Pancreas (tissue), 10 donors: ENCODE data around the gene CHD2. TPM values are rescaled to one million over a fixed set of nuclear protein-coding genes. Genes with fewer than 3 reads are reported as not detected.
A peak's percentile ranks its signal among the peaks of the same experiment; 100 is the strongest.

Source experiments
- ATAC-seq, 4 donors: fragments of 200-7000 bp; cut with Tn5 transposase; one replicate each; pipeline versions ENCODE4 v1.8.0 to v1.9.1; 2020; ENCODE audit warnings: mild to moderate bottlenecking in 4 of 4, moderate library complexity in 4 of 4
- DNase-seq, 6 donors: peaks; one replicate each; pipeline ENCODE4 v3.0.0-alpha.2; 2020
- FAIRE-seq: peaks from 2 replicates; lab custom pipeline; 2012; peaks lifted over from hg19 to GRCh38; lab: Jason Lieb, UNC
- H3K27ac ChIP-seq, 4 donors: fragments of 200-600 bp; sonication (generic); 1 replicate in 3 of 4; 2 replicates in 1 of 4; pipeline versions ENCODE4 v1.5.0 to v1.8.0; 2020
- H3K27me3 ChIP-seq, 4 donors: fragments of 200-600 bp; one replicate each; pipeline ENCODE4 v1.8.0; 2021
- H3K36me3 ChIP-seq, 3 donors: fragments of 200-600 bp; sonication (generic) in 1 of 3; one replicate each; pipeline versions ENCODE4 v1.5.0 to v1.8.0; 2020 to 2021
- H3K4me1 ChIP-seq, 3 donors: fragments of 200-600 bp; one replicate each; pipeline ENCODE4 v1.8.0; 2021
- H3K4me3 ChIP-seq, 4 donors: fragments of 200-600 bp; sonication (generic) in 2 of 4; one replicate each; pipeline versions ENCODE4 v1.5.0 to v1.8.0; 2020 to 2021
- H3K9me3 ChIP-seq, 4 donors: fragments of 200-600 bp; one replicate each; pipeline ENCODE4 v1.8.0; 2021
- WGBS, 2 donors: extraction: QIAGEN DNeasy Blood & Tissue Kit; methylation state at CpG; one replicate each; pipeline ENCODE4 v1.1.7; 2013; 5-methylcytosine and 5-hydroxymethylcytosine counted together
- intact Hi-C, 3 donors: fragments of 100-400 bp; cut with DNase I; formaldehyde crosslinking; loops; one replicate each; pipeline versions ENCODE4 v1.11.1 to v1.14.2; 2022
- polyA plus RNA-seq, 2 donors: library from polyadenylated mRNA; stranded (reverse); fragments of 200-250 nt; gene quantifications; one replicate each; pipeline ENCODE4 v1.2.3, GENCODE V29; 2013
- total RNA-seq, 6 donors: library from RNA; stranded (reverse); fragmentation: NEBNext Ultra II Directional in 4 of 6; extraction: Animal tissue kit (Norgen Biotek cat#: 25700) in 4 of 6; gene quantifications; one replicate each; pipeline versions ENCODE4 v1.2.1 to v1.2.4, GENCODE V29; 2021 to 2023
- TF ChIP-seq, protein P1 (sequence below), 4 donors: fragments of 200-600 bp; sonication (generic) in 3 of 4; IDR thresholded peaks; one replicate each; pipeline versions ENCODE4 v1.5.0 to v1.8.0; 2021; ENCODE audit warnings: antibody characterized with exemption in 4 of 4
- donor health status: healthy with polysubstance abuse.
- donor health status: DM: no; HTN: no; CAD: no; lungs with moderate emphysema.
- donor health status: DM: no; HTN: no; CAD: no.
- donor health status: control.
- donor health status: control.
- donor health status: Bipolar disorder and iron deficiency.
- donor health status: DM: yes; HTN: yes; CAD: no.
- donor health status: DM: no; HTN: no; CAD: no.
- donor health status: DM: no; HTN: no; CAD: no.
- donor health status: DM: yes; HTN: yes; CAD: no.

CHD2 gene
- total and polyA plus RNA-seq, 8 donors, result 27.7 to 86.3 (median 44.0) TPM

DNA sequence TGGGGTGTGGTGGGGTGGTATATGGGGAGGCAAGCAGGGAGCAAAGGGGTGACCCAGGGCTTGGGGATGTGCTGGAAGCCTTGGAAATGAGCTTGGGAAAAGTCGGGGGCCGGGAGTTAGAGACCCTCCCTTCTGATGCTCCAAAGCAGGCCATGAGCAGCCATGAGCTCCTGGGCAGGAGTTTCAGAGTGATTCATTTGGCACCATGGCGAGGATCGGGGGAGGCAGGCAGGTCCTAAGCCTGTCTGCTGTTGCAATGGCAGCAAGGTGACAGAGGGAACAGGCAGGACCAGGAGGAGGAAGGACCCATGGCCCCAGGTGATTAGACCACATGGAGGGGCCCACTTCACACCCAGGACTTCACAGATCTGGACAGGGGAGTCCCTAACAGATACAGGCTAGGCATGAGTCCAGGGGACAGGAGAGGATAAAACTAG lies 167.5 kb downstream of the CHD2 start:
- TF ChIP-seq, protein P1, sequence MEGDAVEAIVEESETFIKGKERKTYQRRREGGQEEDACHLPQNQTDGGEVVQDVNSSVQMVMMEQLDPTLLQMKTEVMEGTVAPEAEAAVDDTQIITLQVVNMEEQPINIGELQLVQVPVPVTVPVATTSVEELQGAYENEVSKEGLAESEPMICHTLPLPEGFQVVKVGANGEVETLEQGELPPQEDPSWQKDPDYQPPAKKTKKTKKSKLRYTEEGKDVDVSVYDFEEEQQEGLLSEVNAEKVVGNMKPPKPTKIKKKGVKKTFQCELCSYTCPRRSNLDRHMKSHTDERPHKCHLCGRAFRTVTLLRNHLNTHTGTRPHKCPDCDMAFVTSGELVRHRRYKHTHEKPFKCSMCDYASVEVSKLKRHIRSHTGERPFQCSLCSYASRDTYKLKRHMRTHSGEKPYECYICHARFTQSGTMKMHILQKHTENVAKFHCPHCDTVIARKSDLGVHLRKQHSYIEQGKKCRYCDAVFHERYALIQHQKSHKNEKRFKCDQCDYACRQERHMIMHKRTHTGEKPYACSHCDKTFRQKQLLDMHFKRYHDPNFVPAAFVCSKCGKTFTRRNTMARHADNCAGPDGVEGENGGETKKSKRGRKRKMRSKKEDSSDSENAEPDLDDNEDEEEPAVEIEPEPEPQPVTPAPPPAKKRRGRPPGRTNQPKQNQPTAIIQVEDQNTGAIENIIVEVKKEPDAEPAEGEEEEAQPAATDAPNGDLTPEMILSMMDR (IDR thresholded peaks at IDR 0.05), result no peak
- H3K4me1 ChIP-seq, result no peaks in the 10 kb centered on the region
- peak in 1 of 6 donors; percentile 28 for DNase-seq
- FAIRE-seq, result no peak
- no peaks in the 10 kb centered on the region for H3K36me3 ChIP-seq
- intact Hi-C loops, result no loop called here
- no peak overlapping the region for H3K27ac ChIP-seq
- 80 to 84% methylated on average over 4 of the region's 4 CpGs for WGBS, 2 donors
- no peaks in the 10 kb centered on the region for H3K27me3 ChIP-seq
- H3K4me3 ChIP-seq, result no peak overlapping the region
- no peak for ATAC-seq
- H3K9me3 ChIP-seq, result no peaks in the 10 kb centered on the region

DNA sequence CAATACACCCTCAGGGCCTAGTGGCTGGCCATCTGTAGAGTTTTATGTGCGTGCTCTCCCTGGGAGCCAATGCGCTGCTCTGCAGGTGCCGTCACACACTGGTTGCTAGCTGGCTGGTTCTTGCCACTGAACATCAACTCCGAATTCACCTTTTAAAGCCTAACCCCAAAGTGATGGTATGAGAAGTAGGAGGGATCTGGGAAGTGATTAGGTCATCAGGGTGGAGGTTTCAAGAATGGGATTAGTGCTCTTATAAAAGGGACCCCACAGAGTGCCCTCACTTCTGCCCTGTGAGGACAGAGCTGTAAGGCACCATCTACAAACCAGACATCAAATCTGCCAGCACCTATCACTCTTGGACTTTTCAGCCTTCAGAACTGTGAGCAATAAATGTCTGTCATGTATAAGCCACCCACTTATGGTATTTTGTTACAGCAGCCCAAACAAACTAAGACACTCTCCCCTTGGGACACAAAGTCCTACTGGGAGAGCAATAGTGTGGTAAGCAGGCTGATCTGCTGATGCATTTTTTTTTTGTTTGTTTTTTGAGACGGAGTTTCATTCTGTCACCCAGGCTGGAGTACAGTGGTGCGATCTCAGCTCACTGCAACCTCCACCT lies 168.6 kb downstream of the CHD2 start:
- no peaks in the 10 kb centered on the region for H3K9me3 ChIP-seq
- no peaks in the 10 kb centered on the region for H3K4me1 ChIP-seq
- intact Hi-C loops, result no loop called here
- H3K27ac ChIP-seq, result no peak overlapping the region
- no peaks in the 10 kb centered on the region for H3K36me3 ChIP-seq
- FAIRE-seq, result no peak
- H3K27me3 ChIP-seq, result no peaks in the 10 kb centered on the region
- no peak for DNase-seq
- TF ChIP-seq, protein P1 (IDR thresholded peaks at IDR 0.05), result no peak
- no peak for ATAC-seq
- H3K4me3 ChIP-seq, result no peak overlapping the region
- WGBS, 2 donors, result 95% methylated on average over 6 of the region's 6 CpGs

DNA sequence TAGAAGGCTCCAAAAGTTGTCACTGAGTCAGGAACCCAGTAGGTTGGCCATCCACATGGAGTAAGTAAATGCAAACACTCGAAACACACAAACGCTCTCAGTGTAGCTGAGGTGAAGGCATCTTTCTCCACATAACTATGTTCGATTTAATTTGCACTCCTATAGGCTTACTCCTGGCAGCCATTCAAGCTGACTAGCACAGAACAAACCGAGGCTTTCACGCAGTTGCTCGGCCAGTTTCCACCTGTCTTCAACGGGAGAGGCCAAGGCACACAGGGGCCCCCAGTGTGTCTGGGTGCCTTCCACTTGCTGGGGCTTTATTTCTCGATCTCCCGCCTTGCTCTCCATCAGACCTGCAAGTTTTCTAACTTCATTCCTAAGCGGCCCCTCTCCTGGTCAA lies 170.0 kb downstream of the CHD2 start:
- Histone ChIP-seq H3K27me3 (no peaks in the 10 kb centered on the region), H3K36me3 (no peaks in the 10 kb centered on the region), H3K4me1 (no peaks in the 10 kb centered on the region), H3K4me3 (peak overlapping the region in 1 of 4 donors; percentile 7), H3K27ac (no peak overlapping the region), H3K9me3 (no peaks in the 10 kb centered on the region)
- intact Hi-C loops, result no loop called here
- TF ChIP-seq, protein P1 (IDR thresholded peaks at IDR 0.05), result no peak
- WGBS, 2 donors, result 66 to 67% methylated on average over 10 of the region's 10 CpGs
- DNase-seq (no peak), ATAC-seq (no peak), FAIRE-seq (no peak)

DNA sequence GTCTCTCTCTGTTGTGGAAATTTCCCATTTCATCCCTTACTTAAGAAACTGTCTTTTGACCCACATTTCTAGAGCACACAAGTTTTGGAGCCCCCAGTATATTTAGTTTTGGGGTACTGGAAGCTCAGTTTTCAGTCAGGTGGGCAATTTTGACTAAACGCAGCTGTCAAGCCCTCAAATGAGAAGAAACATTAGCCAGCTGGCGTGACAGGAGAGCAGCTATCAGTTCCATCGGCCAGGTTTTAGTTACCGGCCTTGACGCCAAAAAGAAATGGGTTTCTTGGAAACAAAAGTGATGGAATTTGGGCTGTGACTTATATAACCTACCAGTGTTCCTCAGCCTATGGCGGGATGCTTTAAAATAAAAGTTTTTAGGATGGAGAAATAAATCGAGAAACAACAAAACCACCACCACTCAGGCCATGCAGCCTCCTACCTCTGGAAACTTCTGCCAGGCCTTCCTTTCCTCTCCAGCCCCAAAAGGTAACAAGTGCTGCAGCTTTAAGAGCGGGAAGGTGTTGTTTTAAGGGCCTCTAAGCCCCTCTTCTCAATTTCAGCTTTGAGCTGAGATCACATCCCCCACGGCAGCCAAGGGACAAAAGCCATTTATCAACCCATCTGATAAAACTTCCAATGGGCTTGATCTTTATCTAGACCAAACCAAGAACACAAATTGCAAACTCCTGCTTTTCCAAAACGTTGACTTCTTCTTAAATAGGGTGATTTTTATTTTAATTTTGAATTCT lies 170.6 kb downstream of the CHD2 start:
- no peak for FAIRE-seq
- H3K27me3 ChIP-seq, result no peaks in the 10 kb centered on the region
- H3K4me3 ChIP-seq, result peak overlapping the region in 3 of 4 donors; percentile 52 to 65 (median 62)
- no peaks in the 10 kb centered on the region for H3K9me3 ChIP-seq
- H3K4me1 ChIP-seq, result no peaks in the 10 kb centered on the region
- TF ChIP-seq, protein P1 (IDR thresholded peaks at IDR 0.05), result no peak
- no peak for ATAC-seq
- no peak for DNase-seq
- H3K27ac ChIP-seq, result no peak overlapping the region
- 66 to 67% methylated on average over 10 of the region's 10 CpGs for WGBS, 2 donors
- intact Hi-C loops, result no loop called here
- H3K36me3 ChIP-seq, result no peaks in the 10 kb centered on the region
